Upper lobe of right lung (tissue), 1 donor: Measurements from ENCODE around the gene SGMS1. TPM values are rescaled to one million over a fixed set of nuclear protein-coding genes. Genes with fewer than 3 reads are reported as not detected.
A peak's percentile ranks its signal among the peaks of the same experiment; 100 is the strongest.

ENCODE experiments used
- ATAC-seq: fragments of 200-7000 bp; cut with Tn5 transposase; one replicate; pipeline ENCODE4 v1.9.1; 2020; ENCODE audit warnings: mild to moderate bottlenecking, moderate library complexity
- DNase-seq: peaks from one replicate; pipeline ENCODE4 v3.0.0-alpha.2; 2020
- H3K27ac ChIP-seq: fragments of 200-600 bp; one replicate; pipeline ENCODE4 v1.8.0; 2022
- H3K27me3 ChIP-seq: fragments of 200-600 bp; one replicate; pipeline ENCODE4 v1.8.0; 2022; ENCODE audit warnings: mild to moderate bottlenecking
- H3K36me3 ChIP-seq: fragments of 200-600 bp; one replicate; pipeline ENCODE4 v1.8.0; 2022
- H3K4me1 ChIP-seq: fragments of 200-600 bp; one replicate; pipeline ENCODE4 v1.8.0; 2022
- H3K4me3 ChIP-seq: fragments of 200-600 bp; one replicate; pipeline ENCODE4 v1.8.0; 2022; ENCODE audit warnings: mild to moderate bottlenecking
- H3K9me3 ChIP-seq: fragments of 200-600 bp; one replicate; pipeline ENCODE4 v1.8.0; 2022
- intact Hi-C: fragments of 100-400 bp; cut with DNase I; formaldehyde crosslinking; loops from one replicate; pipeline ENCODE4 v1.11.0; 2022
- total RNA-seq: library from RNA; stranded (reverse); fragmentation: NEBNext Ultra II Directional; extraction: Animal tissue kit (Norgen Biotek cat#: 25700); gene quantifications from one replicate; pipeline ENCODE4 v1.2.1, GENCODE V29; 2021
- TF ChIP-seq, protein P1 (sequence below): fragments of 200-600 bp; IDR thresholded peaks from one replicate; pipeline ENCODE4 v1.8.0; 2022; ENCODE audit warnings: antibody characterized with exemption
- donor health status: DM: no; HTN: yes; CAD: no; lungs with severe emphysema.

The SGMS1 gene
- total RNA-seq, 1 donor from 2014 or later, result 73.1 TPM

DNA sequence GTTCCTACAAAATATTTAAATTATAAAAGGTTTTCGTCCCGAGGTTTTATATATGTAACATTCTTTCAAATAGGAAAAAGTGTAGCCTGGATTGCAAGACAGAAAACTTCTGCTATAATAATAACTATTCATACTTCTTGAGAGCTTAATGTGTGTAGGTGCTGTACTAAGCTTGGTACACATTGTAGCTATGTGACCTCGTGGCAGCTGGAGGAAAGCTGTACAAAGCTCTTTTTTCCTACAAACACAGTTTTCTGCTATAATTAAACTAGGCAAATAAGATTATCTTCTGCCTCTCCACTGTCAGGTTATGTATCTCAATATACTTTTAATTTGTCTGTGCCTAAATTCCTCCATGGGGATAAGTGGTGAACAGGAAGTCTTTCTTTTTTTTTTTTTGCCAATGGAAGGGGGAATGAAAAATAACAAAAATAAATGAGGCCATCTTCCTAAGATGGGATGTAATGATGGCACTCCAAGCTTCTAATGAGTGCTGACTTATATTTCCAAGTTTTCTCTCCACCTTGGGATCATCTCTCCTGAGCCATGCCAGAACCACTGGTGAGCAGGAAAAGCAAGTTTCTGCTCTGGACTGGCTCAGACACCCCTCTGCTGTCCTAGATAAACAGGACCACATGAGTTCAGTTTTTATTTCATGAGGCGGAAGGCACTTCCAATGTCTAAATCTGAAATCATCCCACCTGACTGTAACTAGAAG lies 9.9 kb downstream of the SGMS1 start:
- TF ChIP-seq, protein P1, sequence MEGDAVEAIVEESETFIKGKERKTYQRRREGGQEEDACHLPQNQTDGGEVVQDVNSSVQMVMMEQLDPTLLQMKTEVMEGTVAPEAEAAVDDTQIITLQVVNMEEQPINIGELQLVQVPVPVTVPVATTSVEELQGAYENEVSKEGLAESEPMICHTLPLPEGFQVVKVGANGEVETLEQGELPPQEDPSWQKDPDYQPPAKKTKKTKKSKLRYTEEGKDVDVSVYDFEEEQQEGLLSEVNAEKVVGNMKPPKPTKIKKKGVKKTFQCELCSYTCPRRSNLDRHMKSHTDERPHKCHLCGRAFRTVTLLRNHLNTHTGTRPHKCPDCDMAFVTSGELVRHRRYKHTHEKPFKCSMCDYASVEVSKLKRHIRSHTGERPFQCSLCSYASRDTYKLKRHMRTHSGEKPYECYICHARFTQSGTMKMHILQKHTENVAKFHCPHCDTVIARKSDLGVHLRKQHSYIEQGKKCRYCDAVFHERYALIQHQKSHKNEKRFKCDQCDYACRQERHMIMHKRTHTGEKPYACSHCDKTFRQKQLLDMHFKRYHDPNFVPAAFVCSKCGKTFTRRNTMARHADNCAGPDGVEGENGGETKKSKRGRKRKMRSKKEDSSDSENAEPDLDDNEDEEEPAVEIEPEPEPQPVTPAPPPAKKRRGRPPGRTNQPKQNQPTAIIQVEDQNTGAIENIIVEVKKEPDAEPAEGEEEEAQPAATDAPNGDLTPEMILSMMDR, result no peak
- intact Hi-C loops, result no loop called here
- ATAC-seq, result no peak
- Histone ChIP-seq H3K9me3 (no peaks in the 10 kb centered on the region), H3K4me3 (no peak overlapping the region), H3K4me1 (peaks cover 5% of the 10 kb centered on the region), H3K27ac (no peak overlapping the region), H3K36me3 (no peaks in the 10 kb centered on the region), H3K27me3 (no peaks in the 10 kb centered on the region)
- DNase-seq, result no peak

GRCh38 chr10:50613150-50613549 lies 10.6 kb downstream of the SGMS1 start:
- no peaks in the 10 kb centered on the region for H3K36me3 ChIP-seq
- H3K27me3 ChIP-seq, result no peaks in the 10 kb centered on the region
- intact Hi-C loops, result no loop called here
- H3K9me3 ChIP-seq, result no peaks in the 10 kb centered on the region
- peaks cover 5% of the 10 kb centered on the region for H3K4me1 ChIP-seq
- ATAC-seq (peak; percentile 33), DNase-seq (no peak)
- TF ChIP-seq, protein P1, result no peak
- no peak overlapping the region for H3K4me3 ChIP-seq
- no peak overlapping the region for H3K27ac ChIP-seq

DNA sequence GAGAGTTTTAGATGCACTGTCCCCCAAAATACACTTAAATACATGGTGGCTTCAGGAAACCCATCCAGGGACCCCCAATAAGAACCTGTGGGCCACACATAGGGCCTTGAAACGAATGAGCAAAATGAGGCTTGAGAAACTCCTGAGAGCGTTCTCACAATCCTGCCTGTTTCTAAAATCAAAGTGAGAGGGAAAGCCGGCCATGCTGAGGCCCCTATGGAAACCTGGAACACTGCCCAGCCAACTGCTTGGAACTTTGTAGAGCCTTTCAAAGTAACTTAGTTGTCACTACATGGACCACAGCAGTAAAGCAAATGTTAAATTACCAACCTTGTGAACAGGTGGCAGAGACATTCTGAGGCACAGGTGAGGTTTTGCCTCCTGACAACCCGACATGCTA lies 13.4 kb downstream of the SGMS1 start:
- Histone ChIP-seq H3K9me3 (no peaks in the 10 kb centered on the region), H3K36me3 (no peaks in the 10 kb centered on the region), H3K4me3 (no peak overlapping the region), H3K27ac (no peak overlapping the region), H3K4me1 (peaks cover 31% of the 10 kb centered on the region), H3K27me3 (no peaks in the 10 kb centered on the region)
- TF ChIP-seq, protein P1, result no peak
- no peak for DNase-seq
- intact Hi-C loops, result no loop called here
- no peak for ATAC-seq

- intact Hi-C loops, result no loop called here
- TF ChIP-seq, protein P1, result no peak
- Histone ChIP-seq H3K9me3 (no peaks in the 10 kb centered on the region), H3K27ac (no peak overlapping the region), H3K36me3 (no peaks in the 10 kb centered on the region), H3K4me1 (peaks cover 54% of the 10 kb centered on the region), H3K27me3 (no peaks in the 10 kb centered on the region), H3K4me3 (no peak overlapping the region)
- no peak for ATAC-seq
- no peak for DNase-seq
These were observed 16.3 kb downstream of the SGMS1 start for GRCh38 chr10:50607356-50607925.

GRCh38 chr10:50605951-50606270 lies 17.8 kb downstream of the SGMS1 start:
- no peak overlapping the region for H3K4me3 ChIP-seq
- no peaks in the 10 kb centered on the region for H3K36me3 ChIP-seq
- DNase-seq (no peak), ATAC-seq (no peak)
- H3K27me3 ChIP-seq, result no peaks in the 10 kb centered on the region
- intact Hi-C loops, result no loop called here
- TF ChIP-seq, protein P1, result no peak
- H3K4me1 ChIP-seq, result peaks cover 58% of the 10 kb centered on the region
- H3K9me3 ChIP-seq, result no peaks in the 10 kb centered on the region
- H3K27ac ChIP-seq, result no peak overlapping the region
